GM21576 (cell line): Measurements from ENCODE around the gene GALNT9.
"Not testable (repeated sequence)": the region's sequence is repeated elsewhere in the genome, so short reads cannot be mapped to it uniquely, and the experiment has no call there.

Experiments used
- ATAC-seq: cut with Tn5 transposase; IDR thresholded peaks from one replicate; pipeline ENCODE4 v1.9.1; 2021; ENCODE audit warnings: mild to moderate bottlenecking, moderate library complexity; ENCODE audit not compliant: unreplicated experiment

GALNT9 gene

GRCh38 chr12:132358241-132359225 lies 29.1 kb upstream of the GALNT9 start:
- not testable (repeated sequence) for ATAC-seq

- no peak for ATAC-seq
Measured at GRCh38 chr12:132357623-132358186, 28.3 kb upstream of the GALNT9 start.

- ATAC-seq: no peak
Measured at GRCh38 chr12:132356691-132357622, 27.6 kb upstream of the GALNT9 start.

GRCh38 chr12:132355742-132356681 lies 26.6 kb upstream of the GALNT9 start:
- ATAC-seq: no peak

GRCh38 chr12:132354982-132355680 lies 25.7 kb upstream of the GALNT9 start:
- no peak for ATAC-seq

- ATAC-seq: no peak
Measured at GRCh38 chr12:132354211-132354981, 25.0 kb upstream of the GALNT9 start.

DNA sequence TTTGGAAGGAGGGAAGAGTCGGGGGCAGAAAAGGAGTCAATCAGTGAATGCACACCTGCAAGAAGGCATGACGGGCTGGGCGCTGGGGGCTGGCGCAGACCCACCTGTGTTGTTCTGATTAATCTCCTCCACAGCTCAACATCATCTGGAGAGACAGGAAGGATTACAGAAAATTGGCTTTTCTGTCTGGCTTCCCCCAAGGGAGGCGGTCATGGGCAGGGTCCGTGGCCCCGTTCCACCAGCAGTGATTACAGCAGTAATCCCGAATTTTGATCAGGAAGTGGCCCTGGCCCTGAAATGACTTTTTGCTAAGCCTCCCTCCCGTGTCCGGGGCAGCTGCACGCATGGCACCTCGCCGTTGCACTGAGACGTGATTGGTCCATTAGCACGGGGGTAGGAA lies 24.4 kb upstream of the GALNT9 start:
- ATAC-seq: no peak

- ATAC-seq: no peak
Measured at GRCh38 chr12:132352896-132353800, 23.8 kb upstream of the GALNT9 start.

DNA sequence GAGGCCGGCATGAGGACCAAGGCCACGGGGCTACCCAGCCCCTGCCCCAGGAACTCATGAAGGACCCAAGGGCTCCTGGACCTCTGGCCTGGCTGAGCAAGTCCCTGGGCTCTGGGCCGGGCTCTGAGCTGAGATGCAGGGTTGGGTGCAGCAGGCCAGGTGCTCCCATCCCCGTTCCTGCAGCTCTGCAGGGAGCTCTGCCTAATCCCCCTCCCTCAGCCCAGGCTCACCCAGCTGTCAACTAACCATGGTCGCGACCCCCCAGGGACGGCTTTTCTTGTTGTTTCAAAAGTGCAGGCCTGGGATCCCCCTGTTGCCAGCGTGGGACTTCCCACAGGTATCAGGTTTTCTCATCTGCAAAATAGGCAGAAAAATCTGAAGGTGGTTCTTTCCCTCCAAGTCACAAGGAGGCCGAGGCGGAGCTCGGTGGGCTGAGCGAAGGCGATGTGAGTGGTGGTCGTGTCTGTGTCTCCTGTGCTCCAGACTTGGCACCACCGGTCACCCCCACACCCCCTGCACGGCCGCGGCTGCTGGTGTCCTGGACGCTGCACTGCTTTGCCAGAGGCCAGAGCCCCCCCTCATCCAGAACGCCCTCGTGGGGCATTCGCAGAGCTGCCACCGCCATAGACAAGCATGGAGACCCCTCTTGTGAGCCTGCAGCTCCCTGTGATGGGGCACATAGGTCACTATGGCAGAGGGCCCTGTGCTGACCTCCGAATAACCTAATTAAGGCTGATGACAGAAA lies 22.5 kb upstream of the GALNT9 start:
- ATAC-seq: no peak

DNA sequence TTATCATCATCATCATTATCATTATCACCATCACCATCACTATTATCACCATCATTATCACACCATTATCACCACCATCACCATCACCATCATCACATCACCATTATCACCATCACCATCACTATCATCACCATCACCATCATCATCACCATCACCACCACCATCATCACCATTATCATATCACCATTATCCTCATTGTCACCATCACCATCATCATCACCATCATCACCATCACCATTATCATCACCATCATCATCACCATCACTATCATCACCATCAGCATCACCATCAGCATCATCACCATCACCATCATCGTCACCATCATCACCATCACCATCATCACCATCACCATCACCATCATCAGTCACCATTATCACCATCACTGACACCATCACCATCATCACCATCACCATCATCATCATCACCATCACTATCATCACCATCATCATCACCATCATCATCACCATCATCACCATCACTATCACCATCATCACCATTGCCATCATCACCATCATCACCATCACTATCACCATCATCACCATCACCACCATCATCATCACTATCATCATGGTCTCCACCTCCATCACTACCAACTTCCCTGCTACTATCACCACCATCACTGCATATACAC lies 20.2 kb upstream of the GALNT9 start:
- ATAC-seq: no peak

- ATAC-seq: no peak
Measured at GRCh38 chr12:132348176-132348575, 18.8 kb upstream of the GALNT9 start.

- no peak for ATAC-seq
Measured at GRCh38 chr12:132347176-132347855, 17.9 kb upstream of the GALNT9 start.

GRCh38 chr12:132346471-132347175 lies 17.2 kb upstream of the GALNT9 start:
- no peak for ATAC-seq

DNA sequence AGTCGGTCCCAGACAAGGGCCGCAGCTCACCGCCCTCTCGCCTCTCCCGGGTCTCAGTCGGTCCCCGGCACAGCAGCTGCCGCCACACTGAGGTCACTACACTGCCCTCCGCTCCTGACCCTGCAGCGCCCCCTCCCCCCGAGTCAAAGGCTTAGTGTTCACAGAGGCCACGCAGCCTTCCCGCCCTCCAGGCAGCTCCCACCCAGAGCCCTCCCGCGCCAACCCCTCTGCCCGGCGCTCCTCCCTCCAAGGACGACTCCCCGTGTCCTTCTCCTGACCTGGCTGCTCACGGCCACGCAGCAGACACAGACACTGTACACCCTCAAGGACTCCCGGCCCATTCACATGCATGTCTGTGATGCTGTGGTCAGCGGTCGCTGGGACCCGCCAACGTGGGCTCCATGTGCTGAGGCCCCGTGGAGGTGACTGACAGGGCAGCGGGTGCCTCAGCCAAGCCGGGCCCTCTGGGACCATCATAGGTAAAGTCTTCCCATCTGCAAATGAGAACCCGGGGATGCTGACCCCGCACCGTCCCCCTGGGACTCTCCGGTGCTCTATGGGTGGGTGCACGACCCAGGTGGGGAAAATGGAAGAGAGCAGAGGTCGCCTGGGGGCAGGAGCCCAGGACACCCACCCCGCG lies 16.3 kb upstream of the GALNT9 start:
- no peak for ATAC-seq

- ATAC-seq: no peak
Measured at GRCh38 chr12:132345126-132345525, 15.7 kb upstream of the GALNT9 start.
